Peyer's patch (tissue), 4 donors: ENCODE measurements around the gene AMN1.

Experiments
- CTCF ChIP-seq, 6 experiments: fragments of 450-650 bp in 4 of 6; fragments of 200-600 bp in 2 of 6; sonication (generic) in 1 of 6; IDR thresholded peaks; one replicate each; pipeline ENCODE4 v1.5.1; 2017 to 2019; ENCODE audit warnings: antibody characterized with exemption in 6 of 6, mild to moderate bottlenecking in 3 of 6, moderate library complexity in 1 of 6
- POLR2A ChIP-seq, 2 donors: fragments of 450-650 bp; IDR thresholded peaks; one replicate each; pipeline ENCODE4 v1.5.1; 2017; ENCODE audit warnings: antibody characterized with exemption in 2 of 2, mild to moderate bottlenecking in 2 of 2, moderate library complexity in 2 of 2

DNA sequence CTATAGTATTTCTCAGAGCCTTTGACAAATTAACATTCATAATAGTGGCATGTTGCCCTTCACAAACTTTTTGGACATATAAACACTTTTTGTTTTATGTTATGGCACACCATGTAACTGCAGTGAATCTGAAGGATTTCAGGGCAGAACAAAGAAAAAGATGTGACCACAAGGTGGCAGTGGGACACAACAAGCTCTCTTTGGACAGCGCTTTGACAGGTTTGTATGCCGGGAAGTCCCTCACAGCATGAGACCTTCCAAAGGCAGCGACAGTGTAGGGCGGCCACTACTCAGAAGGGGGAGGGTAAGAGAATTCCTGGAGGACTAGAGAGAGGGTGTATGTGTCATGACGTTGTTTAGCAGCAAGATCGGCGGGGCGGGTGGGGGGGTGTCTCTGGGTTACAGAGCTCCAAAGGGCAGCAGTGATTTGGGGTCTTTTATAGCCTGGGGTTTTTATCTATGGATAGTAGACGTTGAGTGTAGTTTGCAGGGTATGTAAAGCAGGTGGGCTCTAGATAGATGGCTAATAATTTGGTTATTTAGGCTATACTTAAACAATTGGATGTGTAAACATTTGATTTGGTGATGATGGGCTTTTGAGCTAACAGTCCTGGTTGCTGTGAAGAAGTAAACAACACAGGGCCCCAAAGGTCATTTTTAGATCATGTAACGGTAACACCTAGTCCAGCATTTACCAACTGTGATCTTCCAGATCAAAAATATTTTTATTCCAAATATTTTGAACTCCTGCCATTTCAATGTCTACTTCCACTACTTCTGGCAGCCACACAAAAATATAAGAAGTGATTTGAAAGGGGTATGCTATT is 46.5 kb downstream of the AMN1 start:
- TF ChIP-seq CTCF (IDR thresholded peaks at IDR 0.05) = peak; percentile 54 to 89 (median 82)
- TF ChIP-seq POLR2A (IDR thresholded peaks at IDR 0.05) = no peak
